ENCODE results near the gene CHMP2A. TPM values are rescaled to one million over a fixed set of nuclear protein-coding genes. Genes with fewer than 3 reads are reported as not detected.

Gene CHMP2A
- total and polyA plus RNA-seq, 4 donors = 58.0 to 107 (median 83.3) TPM

DNA sequence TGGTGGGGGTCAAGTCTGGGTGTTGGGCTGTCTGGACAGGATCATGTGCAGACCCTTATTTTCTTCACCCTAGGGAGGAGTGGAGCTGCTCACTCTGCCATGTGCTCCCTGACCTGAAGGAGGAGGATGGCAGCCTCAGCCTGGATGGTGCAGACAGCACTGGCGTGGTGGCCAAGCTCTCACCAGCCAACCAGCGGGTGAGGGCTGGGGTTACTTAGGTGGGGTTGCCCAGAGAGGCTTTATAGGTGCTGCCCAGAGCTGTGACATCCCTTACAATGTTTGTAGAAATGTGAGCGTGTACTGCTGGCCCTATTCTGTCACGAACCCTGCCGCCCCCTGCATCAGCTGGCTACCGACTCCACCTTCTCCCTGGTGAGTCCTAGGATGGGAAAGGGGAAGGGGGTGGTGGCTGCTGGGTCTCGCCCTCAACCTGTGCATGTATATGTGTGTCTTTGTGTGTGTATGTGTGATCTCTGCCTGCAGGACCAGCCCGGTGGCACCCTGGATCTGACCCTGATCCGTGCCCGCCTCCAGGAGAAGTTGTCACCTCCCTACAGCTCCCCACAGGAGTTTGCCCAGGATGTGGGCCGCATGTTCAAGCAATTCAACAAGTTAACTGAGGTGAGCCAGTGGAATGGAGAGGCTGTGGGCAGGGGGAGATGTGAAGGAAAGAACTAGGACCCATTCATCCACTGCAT is 5.1 kb downstream of the CHMP2A start:
- H3K4me3 ChIP-seq (ENCODE audit: low read depth in 1 of 3, low read length in 3 of 3) = no peak overlapping the region
- no peaks in the 10 kb centered on the region for H3K27me3 ChIP-seq (ENCODE audit: control insufficient read depth in 4 of 4, insufficient read depth in 4 of 4, low read length in 3 of 4)
- peaks cover 27 to 57% (median 51%) of the 10 kb centered on the region in 4 donors for H3K36me3 ChIP-seq (ENCODE audit: control insufficient read depth in 4 of 4, insufficient read depth in 3 of 4, low read depth in 1 of 4, low read length in 3 of 4)
- peaks cover 18 to 35% (median 28%) of the 10 kb centered on the region in 4 donors for H3K4me1 ChIP-seq (ENCODE audit: control insufficient read depth in 4 of 4, insufficient read depth in 4 of 4, low read length in 3 of 4)
- no peak for DNase-seq (ENCODE audit: low spot score)
- no peaks in the 10 kb centered on the region for H3K9me3 ChIP-seq (ENCODE audit: control insufficient read depth in 4 of 4, low read length in 3 of 4)
- no peak for TF ChIP-seq MAX (IDR thresholded peaks at IDR 0.05)
- TF ChIP-seq SP1 (IDR thresholded peaks at IDR 0.05) = no peak
- no peak for TF ChIP-seq HNF4G (IDR thresholded peaks at IDR 0.05)
- TF ChIP-seq GABPA (IDR thresholded peaks at IDR 0.05 in 1 of 2, conservative IDR thresholded peaks at IDR 0.05 in 1 of 2) = no peak
- TF ChIP-seq JUND (IDR thresholded peaks at IDR 0.05) = no peak
- no peak for TF ChIP-seq NR2F2 (IDR thresholded peaks at IDR 0.05)
- no peak for TF ChIP-seq RXRA (IDR thresholded peaks at IDR 0.05)
- no peak for TF ChIP-seq FOXA2 (IDR thresholded peaks at IDR 0.05)
- TF ChIP-seq, protein P1, sequence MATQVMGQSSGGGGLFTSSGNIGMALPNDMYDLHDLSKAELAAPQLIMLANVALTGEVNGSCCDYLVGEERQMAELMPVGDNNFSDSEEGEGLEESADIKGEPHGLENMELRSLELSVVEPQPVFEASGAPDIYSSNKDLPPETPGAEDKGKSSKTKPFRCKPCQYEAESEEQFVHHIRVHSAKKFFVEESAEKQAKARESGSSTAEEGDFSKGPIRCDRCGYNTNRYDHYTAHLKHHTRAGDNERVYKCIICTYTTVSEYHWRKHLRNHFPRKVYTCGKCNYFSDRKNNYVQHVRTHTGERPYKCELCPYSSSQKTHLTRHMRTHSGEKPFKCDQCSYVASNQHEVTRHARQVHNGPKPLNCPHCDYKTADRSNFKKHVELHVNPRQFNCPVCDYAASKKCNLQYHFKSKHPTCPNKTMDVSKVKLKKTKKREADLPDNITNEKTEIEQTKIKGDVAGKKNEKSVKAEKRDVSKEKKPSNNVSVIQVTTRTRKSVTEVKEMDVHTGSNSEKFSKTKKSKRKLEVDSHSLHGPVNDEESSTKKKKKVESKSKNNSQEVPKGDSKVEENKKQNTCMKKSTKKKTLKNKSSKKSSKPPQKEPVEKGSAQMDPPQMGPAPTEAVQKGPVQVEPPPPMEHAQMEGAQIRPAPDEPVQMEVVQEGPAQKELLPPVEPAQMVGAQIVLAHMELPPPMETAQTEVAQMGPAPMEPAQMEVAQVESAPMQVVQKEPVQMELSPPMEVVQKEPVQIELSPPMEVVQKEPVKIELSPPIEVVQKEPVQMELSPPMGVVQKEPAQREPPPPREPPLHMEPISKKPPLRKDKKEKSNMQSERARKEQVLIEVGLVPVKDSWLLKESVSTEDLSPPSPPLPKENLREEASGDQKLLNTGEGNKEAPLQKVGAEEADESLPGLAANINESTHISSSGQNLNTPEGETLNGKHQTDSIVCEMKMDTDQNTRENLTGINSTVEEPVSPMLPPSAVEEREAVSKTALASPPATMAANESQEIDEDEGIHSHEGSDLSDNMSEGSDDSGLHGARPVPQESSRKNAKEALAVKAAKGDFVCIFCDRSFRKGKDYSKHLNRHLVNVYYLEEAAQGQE (IDR thresholded peaks at IDR 0.05) = no peak
- TF ChIP-seq, protein P2, sequence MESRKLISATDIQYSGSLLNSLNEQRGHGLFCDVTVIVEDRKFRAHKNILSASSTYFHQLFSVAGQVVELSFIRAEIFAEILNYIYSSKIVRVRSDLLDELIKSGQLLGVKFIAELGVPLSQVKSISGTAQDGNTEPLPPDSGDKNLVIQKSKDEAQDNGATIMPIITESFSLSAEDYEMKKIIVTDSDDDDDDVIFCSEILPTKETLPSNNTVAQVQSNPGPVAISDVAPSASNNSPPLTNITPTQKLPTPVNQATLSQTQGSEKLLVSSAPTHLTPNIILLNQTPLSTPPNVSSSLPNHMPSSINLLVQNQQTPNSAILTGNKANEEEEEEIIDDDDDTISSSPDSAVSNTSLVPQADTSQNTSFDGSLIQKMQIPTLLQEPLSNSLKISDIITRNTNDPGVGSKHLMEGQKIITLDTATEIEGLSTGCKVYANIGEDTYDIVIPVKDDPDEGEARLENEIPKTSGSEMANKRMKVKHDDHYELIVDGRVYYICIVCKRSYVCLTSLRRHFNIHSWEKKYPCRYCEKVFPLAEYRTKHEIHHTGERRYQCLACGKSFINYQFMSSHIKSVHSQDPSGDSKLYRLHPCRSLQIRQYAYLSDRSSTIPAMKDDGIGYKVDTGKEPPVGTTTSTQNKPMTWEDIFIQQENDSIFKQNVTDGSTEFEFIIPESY (IDR thresholded peaks at IDR 0.05) = no peak
- no peak for TF ChIP-seq YY1 (IDR thresholded peaks at IDR 0.05)
- no peak for TF ChIP-seq RAD21 (IDR thresholded peaks at IDR 0.05)
- TF ChIP-seq, protein P3, sequence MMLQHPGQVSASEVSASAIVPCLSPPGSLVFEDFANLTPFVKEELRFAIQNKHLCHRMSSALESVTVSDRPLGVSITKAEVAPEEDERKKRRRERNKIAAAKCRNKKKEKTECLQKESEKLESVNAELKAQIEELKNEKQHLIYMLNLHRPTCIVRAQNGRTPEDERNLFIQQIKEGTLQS (IDR thresholded peaks at IDR 0.05) = no peak
- no peak for TF ChIP-seq FOXA1 (IDR thresholded peaks at IDR 0.05)
- no peak for TF ChIP-seq EGR1 (IDR thresholded peaks at IDR 0.05; ENCODE audit: low read depth in 2 of 2)
- TF ChIP-seq TAF1 (conservative IDR thresholded peaks at IDR 0.05) = no peak
- TF ChIP-seq, protein P4, sequence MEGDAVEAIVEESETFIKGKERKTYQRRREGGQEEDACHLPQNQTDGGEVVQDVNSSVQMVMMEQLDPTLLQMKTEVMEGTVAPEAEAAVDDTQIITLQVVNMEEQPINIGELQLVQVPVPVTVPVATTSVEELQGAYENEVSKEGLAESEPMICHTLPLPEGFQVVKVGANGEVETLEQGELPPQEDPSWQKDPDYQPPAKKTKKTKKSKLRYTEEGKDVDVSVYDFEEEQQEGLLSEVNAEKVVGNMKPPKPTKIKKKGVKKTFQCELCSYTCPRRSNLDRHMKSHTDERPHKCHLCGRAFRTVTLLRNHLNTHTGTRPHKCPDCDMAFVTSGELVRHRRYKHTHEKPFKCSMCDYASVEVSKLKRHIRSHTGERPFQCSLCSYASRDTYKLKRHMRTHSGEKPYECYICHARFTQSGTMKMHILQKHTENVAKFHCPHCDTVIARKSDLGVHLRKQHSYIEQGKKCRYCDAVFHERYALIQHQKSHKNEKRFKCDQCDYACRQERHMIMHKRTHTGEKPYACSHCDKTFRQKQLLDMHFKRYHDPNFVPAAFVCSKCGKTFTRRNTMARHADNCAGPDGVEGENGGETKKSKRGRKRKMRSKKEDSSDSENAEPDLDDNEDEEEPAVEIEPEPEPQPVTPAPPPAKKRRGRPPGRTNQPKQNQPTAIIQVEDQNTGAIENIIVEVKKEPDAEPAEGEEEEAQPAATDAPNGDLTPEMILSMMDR (IDR thresholded peaks at IDR 0.05; ENCODE audit: low read depth, low read length, missing input control) = no peak
- TF ChIP-seq HNF4A (conservative IDR thresholded peaks at IDR 0.05) = no peak
- no peak overlapping the region for H3K9ac ChIP-seq (ENCODE audit: low read depth in 1 of 2, low read length in 2 of 2)
- WGBS = 96% methylated on average over 11 of the region's 11 CpGs
- no peak overlapping the region for H3K27ac ChIP-seq (ENCODE audit: low read depth in 1 of 2, low read length in 2 of 2)
